Measurements from ENCODE around the gene EEF1AKMT4.
A peak's percentile ranks its signal among the peaks of the same experiment; 100 is the strongest.

Gene EEF1AKMT4

DNA sequence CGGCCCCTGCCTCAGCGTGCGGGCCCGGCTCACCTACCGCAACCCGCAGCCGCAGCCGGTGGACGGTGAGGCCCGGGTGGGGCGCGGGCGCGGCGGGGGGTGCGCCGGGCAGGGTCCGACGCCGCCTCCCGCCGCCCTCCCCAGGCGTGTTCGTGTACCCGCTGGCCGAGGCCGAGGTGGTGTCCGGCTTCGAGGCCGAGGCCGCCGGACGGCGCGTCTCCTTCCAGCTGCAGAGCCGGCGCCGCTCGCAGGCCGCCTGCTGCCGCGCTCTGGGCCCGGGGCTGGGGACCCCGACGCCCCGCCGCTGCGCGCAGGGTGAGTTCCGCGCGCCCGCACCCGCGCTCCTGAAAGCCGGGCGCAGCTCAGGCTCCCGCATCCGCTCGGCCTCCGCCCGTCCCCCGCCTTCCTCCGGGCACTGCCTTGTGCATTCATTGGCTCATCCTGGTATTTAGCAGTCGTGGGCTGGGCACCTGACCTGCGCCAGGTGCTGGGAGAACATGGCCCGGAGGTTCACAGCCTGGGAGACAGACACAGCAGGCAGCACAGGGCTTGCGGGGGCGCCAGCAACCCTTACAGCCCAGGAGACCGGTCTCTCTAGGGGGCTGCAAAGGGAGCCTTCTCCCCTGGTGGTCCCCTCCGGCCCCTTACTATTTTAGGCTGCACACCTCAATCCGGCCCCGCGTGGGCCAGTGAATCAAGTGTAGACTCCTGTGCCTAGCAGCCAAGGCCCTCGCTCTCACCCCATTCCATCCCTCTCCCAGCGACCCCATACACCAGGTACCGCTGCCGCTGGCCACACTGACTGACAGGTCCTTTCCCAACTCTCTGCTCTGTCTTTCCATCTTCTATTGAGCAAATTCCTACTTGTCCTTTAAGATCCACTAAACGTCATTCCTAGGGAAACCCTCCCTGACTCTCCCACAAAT lies 18.6 kb upstream of the EEF1AKMT4 start:
- peak overlapping the region; percentile 90 for H3K27ac ChIP-seq
- TF ChIP-seq, protein P1, sequence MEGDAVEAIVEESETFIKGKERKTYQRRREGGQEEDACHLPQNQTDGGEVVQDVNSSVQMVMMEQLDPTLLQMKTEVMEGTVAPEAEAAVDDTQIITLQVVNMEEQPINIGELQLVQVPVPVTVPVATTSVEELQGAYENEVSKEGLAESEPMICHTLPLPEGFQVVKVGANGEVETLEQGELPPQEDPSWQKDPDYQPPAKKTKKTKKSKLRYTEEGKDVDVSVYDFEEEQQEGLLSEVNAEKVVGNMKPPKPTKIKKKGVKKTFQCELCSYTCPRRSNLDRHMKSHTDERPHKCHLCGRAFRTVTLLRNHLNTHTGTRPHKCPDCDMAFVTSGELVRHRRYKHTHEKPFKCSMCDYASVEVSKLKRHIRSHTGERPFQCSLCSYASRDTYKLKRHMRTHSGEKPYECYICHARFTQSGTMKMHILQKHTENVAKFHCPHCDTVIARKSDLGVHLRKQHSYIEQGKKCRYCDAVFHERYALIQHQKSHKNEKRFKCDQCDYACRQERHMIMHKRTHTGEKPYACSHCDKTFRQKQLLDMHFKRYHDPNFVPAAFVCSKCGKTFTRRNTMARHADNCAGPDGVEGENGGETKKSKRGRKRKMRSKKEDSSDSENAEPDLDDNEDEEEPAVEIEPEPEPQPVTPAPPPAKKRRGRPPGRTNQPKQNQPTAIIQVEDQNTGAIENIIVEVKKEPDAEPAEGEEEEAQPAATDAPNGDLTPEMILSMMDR (IDR thresholded peaks at IDR 0.05) = no peak
- TF ChIP-seq ZFX (IDR thresholded peaks at IDR 0.05; ENCODE audit: borderline replicate concordance) = no peak

DNA sequence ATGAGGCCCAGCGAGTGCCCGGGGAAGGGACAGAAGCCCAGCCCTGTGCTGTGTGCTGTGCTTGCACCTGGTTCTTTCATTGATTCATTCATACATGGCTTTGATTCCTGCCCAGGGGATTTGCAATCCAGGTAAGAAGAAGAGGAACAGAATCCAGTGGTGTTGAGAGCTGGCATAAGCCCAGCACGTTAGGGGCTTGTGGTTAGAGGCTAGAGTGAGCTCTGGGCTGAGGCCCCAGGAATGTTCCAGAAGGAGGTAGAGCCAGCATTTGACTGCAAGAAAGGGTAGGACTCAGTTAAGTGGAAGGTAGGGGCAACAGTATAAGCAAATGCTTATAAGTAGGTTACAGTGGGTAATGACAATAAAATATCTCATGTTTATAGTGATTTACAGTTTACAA lies 17.8 kb upstream of the EEF1AKMT4 start:
- TF ChIP-seq ZFX (IDR thresholded peaks at IDR 0.05; ENCODE audit: borderline replicate concordance) = no peak
- TF ChIP-seq, protein P1 (IDR thresholded peaks at IDR 0.05) = no peak
- H3K27ac ChIP-seq = peak overlapping the region; percentile 90

DNA sequence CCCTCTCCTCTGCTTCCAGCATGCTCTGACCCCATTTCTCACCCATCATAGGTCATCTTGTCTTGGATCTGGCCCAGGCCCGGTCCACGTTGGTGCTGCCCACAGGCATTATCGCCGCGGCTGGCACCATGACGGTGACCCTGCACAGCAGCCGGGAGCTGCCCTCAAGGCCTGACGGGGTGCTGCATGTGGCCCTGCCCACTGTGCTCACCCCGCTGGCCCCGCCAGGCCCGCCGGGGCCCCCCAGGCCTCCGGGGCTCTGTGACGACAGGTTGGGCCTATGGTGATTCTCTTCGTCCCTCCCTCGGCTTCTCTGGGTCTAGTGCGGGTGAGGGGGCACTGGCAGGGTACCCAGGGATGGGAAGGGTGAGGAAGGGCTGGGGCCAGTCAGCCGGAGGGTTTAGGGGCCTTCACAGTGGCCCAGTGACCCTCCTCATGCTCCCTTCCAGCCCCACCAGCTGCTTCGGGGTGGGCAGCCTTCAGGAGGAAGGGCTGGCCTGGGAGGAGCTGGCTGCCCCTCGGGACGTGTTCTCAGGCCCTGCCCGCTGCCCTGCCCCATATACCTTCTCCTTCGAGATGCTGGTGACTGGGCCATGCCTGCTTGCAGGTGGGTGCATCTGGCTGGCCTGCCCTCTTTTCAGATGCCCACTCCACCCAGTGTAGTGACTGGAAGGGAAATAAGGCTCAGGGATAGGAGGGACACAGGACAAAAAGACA lies 16.2 kb upstream of the EEF1AKMT4 start:
- no peak for TF ChIP-seq ZFX (IDR thresholded peaks at IDR 0.05; ENCODE audit: borderline replicate concordance)
- TF ChIP-seq, protein P1 (IDR thresholded peaks at IDR 0.05) = no peak
- no peak overlapping the region for H3K27ac ChIP-seq

DNA sequence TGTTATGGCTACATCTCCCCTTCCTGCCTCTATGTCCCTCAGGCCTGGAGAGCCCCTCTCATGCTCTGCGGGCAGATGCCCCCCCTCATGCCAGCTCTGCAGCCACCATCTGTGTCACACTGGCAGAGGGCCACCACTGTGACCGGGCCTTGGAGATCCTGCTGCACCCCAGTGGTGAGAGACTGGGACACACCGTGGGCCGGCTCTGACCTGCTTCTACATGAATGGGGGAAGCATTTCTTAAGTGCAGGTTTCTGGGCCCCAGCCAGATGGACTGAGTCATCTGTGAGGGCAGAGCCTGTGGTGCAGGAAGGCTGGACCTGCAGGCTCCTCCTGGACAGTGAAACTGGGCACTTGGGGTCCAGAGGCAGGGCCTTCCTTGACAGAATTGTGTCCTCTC lies 15.2 kb upstream of the EEF1AKMT4 start:
- TF ChIP-seq, protein P1 (IDR thresholded peaks at IDR 0.05) = no peak
- no peak for TF ChIP-seq ZFX (IDR thresholded peaks at IDR 0.05; ENCODE audit: borderline replicate concordance)
- no peak overlapping the region for H3K27ac ChIP-seq

DNA sequence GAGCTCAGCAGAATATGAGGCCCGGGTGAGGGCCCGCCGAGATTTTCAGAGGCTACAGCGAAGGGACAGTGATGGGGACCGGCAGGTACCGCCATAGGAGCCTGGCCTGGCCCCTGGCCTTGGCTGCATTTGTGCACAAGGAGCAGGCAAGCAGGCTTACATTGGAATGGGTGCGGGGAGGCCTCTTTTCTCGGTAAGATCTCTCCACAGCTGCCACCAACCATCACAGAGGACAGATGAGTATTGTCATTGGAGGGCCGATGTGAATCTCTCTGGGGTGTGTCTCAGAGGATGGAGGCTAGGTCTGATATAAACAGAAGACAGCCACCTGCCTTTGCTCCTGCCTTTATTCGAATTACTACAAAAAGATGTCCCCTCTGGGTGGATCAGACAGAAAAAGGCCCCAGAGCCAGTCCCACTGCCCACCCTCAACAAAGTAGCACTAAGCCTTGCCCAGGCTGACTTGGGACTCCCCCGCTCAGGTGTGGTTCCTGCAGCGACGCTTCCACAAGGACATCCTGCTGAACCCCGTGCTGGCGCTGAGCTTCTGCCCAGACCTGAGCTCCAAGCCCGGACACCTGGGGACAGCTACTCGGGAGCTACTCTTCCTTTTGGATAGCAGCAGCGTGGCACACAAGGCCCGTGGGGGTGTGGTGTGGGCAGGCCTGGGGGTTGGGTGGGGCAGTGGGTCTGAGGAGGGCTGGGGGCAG lies 14.6 kb upstream of the EEF1AKMT4 start:
- no peak overlapping the region for H3K27ac ChIP-seq
- no peak for TF ChIP-seq ZFX (IDR thresholded peaks at IDR 0.05; ENCODE audit: borderline replicate concordance)
- TF ChIP-seq, protein P1 (IDR thresholded peaks at IDR 0.05) = no peak

DNA sequence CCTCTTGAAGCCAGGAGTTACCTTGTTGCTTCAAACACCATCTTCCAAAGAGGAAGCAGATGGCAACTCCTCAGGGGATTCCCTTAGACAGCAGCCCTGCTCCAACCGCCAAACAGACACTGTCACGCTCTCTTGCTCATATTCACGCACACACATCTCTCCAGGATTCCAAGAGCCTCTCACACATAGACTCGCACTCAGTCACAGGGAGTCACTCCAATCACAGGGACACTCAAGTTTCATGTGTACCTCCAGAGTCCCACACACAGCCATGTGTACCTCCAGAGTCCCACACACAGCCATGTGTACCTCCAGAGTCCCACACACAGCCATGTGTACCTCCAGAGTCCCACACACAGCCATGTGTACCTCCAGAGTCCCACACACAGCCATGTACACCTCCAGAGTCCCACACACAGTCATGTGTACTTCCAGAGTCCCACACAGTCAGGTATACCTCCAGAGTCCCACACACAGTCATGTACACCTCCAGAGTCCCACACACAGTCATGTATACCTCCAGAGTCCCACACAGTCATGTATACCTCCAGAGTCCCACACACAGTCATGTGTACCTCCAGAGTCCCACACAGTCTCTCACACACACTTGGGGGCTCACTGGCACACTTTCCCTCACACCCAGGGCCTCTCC lies 14.0 kb upstream of the EEF1AKMT4 start:
- TF ChIP-seq ZFX (IDR thresholded peaks at IDR 0.05; ENCODE audit: borderline replicate concordance) = no peak
- TF ChIP-seq, protein P1 (IDR thresholded peaks at IDR 0.05) = no peak
- no peak overlapping the region for H3K27ac ChIP-seq
